Effector CD8-positive, alpha-beta T cell (primary cell): Measurements from ENCODE around the gene FARP2.
"Not testable (repeated sequence)": the region's sequence is repeated elsewhere in the genome, so short reads cannot be mapped to it uniquely, and the experiment has no call there.

Experiments used
- DNase-seq: peaks from one replicate; lab custom pipeline; 2025; lab: John Stamatoyannopoulos, UW

FARP2 gene

GRCh38 chr2:241364781-241365180, 8.7 kb downstream of the FARP2 start:
- DNase-seq = no peak

- no peak for DNase-seq
Measured at GRCh38 chr2:241366678-241367077, 10.6 kb downstream of the FARP2 start.

- no peak for DNase-seq
Measured at GRCh38 chr2:241368643-241369042, 12.6 kb downstream of the FARP2 start.

- DNase-seq = no peak
Measured at GRCh38 chr2:241372361-241372992, 16.4 kb downstream of the FARP2 start.

GRCh38 chr2:241373446-241373845, 17.4 kb downstream of the FARP2 start:
- DNase-seq = no peak

GRCh38 chr2:241373906-241374305, 17.8 kb downstream of the FARP2 start:
- DNase-seq = not testable (repeated sequence)

- DNase-seq = no peak
Measured at GRCh38 chr2:241375300-241375699, 19.2 kb downstream of the FARP2 start.

GRCh38 chr2:241376808-241377207, 20.7 kb downstream of the FARP2 start:
- no peak for DNase-seq

- no peak for DNase-seq
Measured at GRCh38 chr2:241378816-241379215, 22.7 kb downstream of the FARP2 start.

GRCh38 chr2:241379481-241380480, 23.7 kb downstream of the FARP2 start:
- DNase-seq = no peak

- no peak for DNase-seq
Measured at GRCh38 chr2:241381872-241382271, 25.8 kb downstream of the FARP2 start.

GRCh38 chr2:241385450-241385849, 29.4 kb downstream of the FARP2 start:
- DNase-seq = not testable (repeated sequence)

- no peak for DNase-seq
Measured at GRCh38 chr2:241386519-241386918, 30.4 kb downstream of the FARP2 start.

GRCh38 chr2:241389697-241390096, 33.6 kb downstream of the FARP2 start:
- no peak for DNase-seq

GRCh38 chr2:241390301-241391206, 34.5 kb downstream of the FARP2 start:
- no peak for DNase-seq

GRCh38 chr2:241391892-241392665, 36.0 kb downstream of the FARP2 start:
- no peak for DNase-seq

GRCh38 chr2:241392753-241393152, 36.7 kb downstream of the FARP2 start:
- not testable (repeated sequence) for DNase-seq

GRCh38 chr2:241393524-241394196, 37.6 kb downstream of the FARP2 start:
- DNase-seq = no peak

GRCh38 chr2:241396809-241397208, 40.7 kb downstream of the FARP2 start:
- not testable (repeated sequence) for DNase-seq
